HepG2 (cell line): ENCODE data around the gene KLF6. TPM values are rescaled to one million over a fixed set of nuclear protein-coding genes. Genes with fewer than 3 reads are reported as not detected.

Experiments
- AKAP8 ChIP-seq: sonication (generic); formaldehyde crosslinking; IDR thresholded peaks from 2 replicates; pipeline ENCODE4 v1.5.1; 2020; ENCODE audit warnings: mild to moderate bottlenecking, missing genetic modification reagents
- ATF6 ChIP-seq: sonication (generic); formaldehyde crosslinking; conservative IDR thresholded peaks from 2 replicates; pipeline ENCODE4 v1.4.0; 2020; ENCODE audit warnings: missing genetic modification reagents
- ATF7 ChIP-seq, 2 experiments: fragments of 450-650 bp in 1 of 2; sonication (generic) in 1 of 2; formaldehyde crosslinking in 1 of 2; IDR thresholded peaks; 2 replicates each; pipeline versions ENCODE4 v1.4.0 to v1.6.1; 2016 to 2020; ENCODE audit warnings: antibody characterized with exemption in 1 of 2, mild to moderate bottlenecking in 1 of 2, missing genetic modification reagents in 1 of 2
- CERS6 ChIP-seq: sonication (generic); formaldehyde crosslinking; IDR thresholded peaks from 2 replicates; pipeline ENCODE4 v1.5.0; 2020; ENCODE audit warnings: missing genetic modification reagents
- ERF ChIP-seq: IDR thresholded peaks from 2 replicates; pipeline ENCODE4 v1.6.1; 2018; ENCODE audit warnings: missing biosample characterization, missing genetic modification reagents
- FOXK1 ChIP-seq: sonication (generic); formaldehyde crosslinking; IDR thresholded peaks from 2 replicates; pipeline ENCODE4 v1.4.0; 2020; ENCODE audit warnings: low read depth, missing genetic modification reagents, borderline replicate concordance
- GTF2F1 ChIP-seq: fragments of 150-350 bp; IDR thresholded peaks from 2 replicates; pipeline ENCODE4 v1.6.1; 2014; ENCODE audit warnings: low read length
- JUND ChIP-seq: sonication (generic); formaldehyde crosslinking; IDR thresholded peaks from 2 replicates; pipeline ENCODE4 v1.8.0; 2022; ENCODE audit warnings: mild to moderate bottlenecking, missing genetic modification reagents
- KDM6A ChIP-seq: IDR thresholded peaks from 2 replicates; pipeline ENCODE4 v1.6.1; 2016; ENCODE audit warnings: low read depth
- MATR3 ChIP-seq: sonication (generic); formaldehyde crosslinking; IDR thresholded peaks from 2 replicates; pipeline ENCODE4 v1.4.0; 2020; ENCODE audit warnings: missing genetic modification reagents
- MBD4 ChIP-seq: IDR thresholded peaks from 2 replicates; pipeline ENCODE4 v1.6.1; 2012; ENCODE audit warnings: low read length, inconsistent platforms, borderline replicate concordance
- MED8 ChIP-seq: sonication (generic); formaldehyde crosslinking; IDR thresholded peaks from 2 replicates; pipeline ENCODE4 v1.8.1; 2023; ENCODE audit warnings: mild to moderate bottlenecking, missing genetic modification reagents; ENCODE audit not compliant: insufficient replicate concordance
- POLR2G ChIP-seq: fragments of 200-400 bp; formaldehyde crosslinking; IDR thresholded peaks from 2 replicates; pipeline ENCODE4 v1.6.1; 2018; ENCODE audit warnings: mild to moderate bottlenecking, low read depth, low read length, moderate library complexity
- SAP130 ChIP-seq: IDR thresholded peaks from 2 replicates; pipeline ENCODE4 v1.6.1; 2016; ENCODE audit warnings: low read depth
- U2AF2 ChIP-seq: fragments of 200-400 bp; formaldehyde crosslinking; IDR thresholded peaks from 2 replicates; pipeline ENCODE4 v1.6.1; 2017; ENCODE audit warnings: low read depth, mild to moderate bottlenecking, low read length
- ZC3H13 ChIP-seq: sonication (generic); formaldehyde crosslinking; IDR thresholded peaks from 2 replicates; pipeline ENCODE4 v1.8.1; 2023; ENCODE audit warnings: mild to moderate bottlenecking, missing genetic modification reagents, moderate library complexity
- ZNF441 ChIP-seq: sonication (generic); formaldehyde crosslinking; IDR thresholded peaks from 2 replicates; pipeline ENCODE4 v1.7.0; 2021; ENCODE audit warnings: missing genetic modification reagents, borderline replicate concordance
- ZNF558 ChIP-seq: sonication (generic); formaldehyde crosslinking; IDR thresholded peaks from 2 replicates; pipeline ENCODE4 v1.9.0; 2022; ENCODE audit warnings: mild to moderate bottlenecking, missing genetic modification reagents, borderline replicate concordance
- ZNF768 ChIP-seq: sonication (generic); formaldehyde crosslinking; IDR thresholded peaks from 2 replicates; pipeline ENCODE4 v1.4.0; 2020; ENCODE audit warnings: missing genetic modification reagents
- ZSCAN30 ChIP-seq: sonication (generic); formaldehyde crosslinking; IDR thresholded peaks from 2 replicates; pipeline ENCODE4 v1.5.0; 2020; ENCODE audit warnings: mild to moderate bottlenecking, missing genetic modification reagents
- polyA plus RNA-seq, 8 experiments: library from polyadenylated mRNA; depleted of rRNA in 3 of 8; stranded (reverse) in 7 of 8; unstranded in 1 of 8; fragments of >200 nt; fragmentation: Illumina TruSeq in 4 of 8; extraction: Trizol in 4 of 8; gene quantifications; 2 replicates each; pipeline versions ENCODE4 v1.2.1 to v1.2.3, GENCODE V29; 2011 to 2016; ENCODE audit warnings: low read depth in 4 of 8, missing spikeins in 1 of 8, mixed read lengths in 1 of 8; ENCODE audit not compliant: insufficient read depth in 1 of 8
- total RNA-seq, 5 experiments: library from RNA; depleted of rRNA; stranded (reverse); fragments of >200 nt; fragmentation: Illumina TruSeq; extraction: Trizol; gene quantifications; 2 replicates each; pipeline ENCODE4 v1.2.3, GENCODE V29; 2016; ENCODE audit warnings: low read depth in 1 of 5
- TF ChIP-seq, protein P1 (sequence below): sonication (generic); formaldehyde crosslinking; IDR thresholded peaks from 2 replicates; pipeline ENCODE4 v1.5.1; 2020; ENCODE audit warnings: mild to moderate bottlenecking, missing genetic modification reagents, moderate library complexity
- TF ChIP-seq, protein P2 (sequence below): sonication (generic); formaldehyde crosslinking; IDR thresholded peaks from 2 replicates; pipeline ENCODE4 v1.4.0; 2020; ENCODE audit warnings: missing genetic modification reagents, low read depth, mild to moderate bottlenecking, borderline replicate concordance

The KLF6 gene
- total and polyA plus RNA-seq, 2 of the 13 experiments (the other 11 are each of a cell fraction or from before 2014, with no cell fraction given) = 27.0 to 71.9 TPM

DNA sequence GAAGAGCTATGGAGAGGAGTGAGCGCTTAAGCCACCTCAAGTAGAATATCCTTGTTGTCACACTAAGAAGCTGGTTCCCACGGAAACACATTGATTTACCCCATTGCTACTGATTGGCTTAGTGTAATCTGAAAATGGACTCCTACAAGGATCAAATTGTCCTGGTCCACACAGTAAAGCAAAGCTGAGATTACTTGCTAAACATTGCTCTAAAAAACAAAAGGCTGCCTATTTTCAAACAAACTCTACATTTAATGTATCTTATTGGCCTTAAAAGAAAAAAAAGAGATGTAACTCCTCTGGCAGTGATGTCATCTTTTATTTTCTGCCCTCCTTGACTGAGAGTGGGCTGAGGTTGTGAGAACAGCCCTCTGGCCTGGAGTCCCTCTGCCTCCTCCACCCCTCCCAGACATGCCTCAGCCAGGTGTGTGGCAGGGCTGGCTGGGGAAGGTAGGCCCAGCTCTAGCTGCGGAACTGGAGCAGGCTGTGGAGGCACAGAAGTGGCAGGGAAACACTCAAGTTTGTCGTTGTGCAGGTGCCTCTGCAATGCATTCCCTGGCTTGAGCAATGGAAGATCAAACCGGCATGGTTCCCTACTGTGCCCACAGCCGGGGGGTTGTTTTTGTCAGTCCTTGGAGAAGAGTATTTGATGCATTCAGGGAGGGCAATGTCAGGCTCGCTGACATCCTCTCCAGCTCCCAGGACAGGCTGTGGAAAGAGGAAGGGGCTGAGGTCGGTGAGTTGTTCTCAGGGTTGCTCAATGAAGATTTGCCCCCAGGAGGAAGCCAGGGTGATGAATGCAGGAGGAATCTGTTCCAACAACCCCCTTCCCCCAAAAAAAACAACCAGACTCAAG, 9.1 kb downstream of the KLF6 start (continued):
- peak; percentile 71 for TF ChIP-seq ATF7 (IDR thresholded peaks at IDR 0.05)
- TF ChIP-seq ATF7 (CRISPR knock-in tag; IDR thresholded peaks at IDR 0.05) = no peak
- TF ChIP-seq U2AF2 = no peak
- TF ChIP-seq MED8 (CRISPR knock-in tag) = no peak
- 0 out of 2 replicates have a peak, but pooled peaks have one; percentile 54 for TF ChIP-seq MBD4
- no peak for TF ChIP-seq ATF6
- TF ChIP-seq ERF (CRISPR knock-in tag) = 0 out of 2 replicates have a peak, but pooled peaks have one; percentile 10
- TF ChIP-seq, protein P1, sequence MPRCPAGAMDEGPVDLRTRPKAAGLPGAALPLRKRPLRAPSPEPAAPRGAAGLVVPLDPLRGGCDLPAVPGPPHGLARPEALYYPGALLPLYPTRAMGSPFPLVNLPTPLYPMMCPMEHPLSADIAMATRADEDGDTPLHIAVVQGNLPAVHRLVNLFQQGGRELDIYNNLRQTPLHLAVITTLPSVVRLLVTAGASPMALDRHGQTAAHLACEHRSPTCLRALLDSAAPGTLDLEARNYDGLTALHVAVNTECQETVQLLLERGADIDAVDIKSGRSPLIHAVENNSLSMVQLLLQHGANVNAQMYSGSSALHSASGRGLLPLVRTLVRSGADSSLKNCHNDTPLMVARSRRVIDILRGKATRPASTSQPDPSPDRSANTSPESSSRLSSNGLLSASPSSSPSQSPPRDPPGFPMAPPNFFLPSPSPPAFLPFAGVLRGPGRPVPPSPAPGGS (CRISPR knock-in tag) = no peak
- TF ChIP-seq ZC3H13 (CRISPR knock-in tag) = peak; percentile 96
- no peak for TF ChIP-seq KDM6A (CRISPR knock-in tag)
- peak; percentile 32; the same call in 1 of the 2 replicates for TF ChIP-seq SAP130 (CRISPR knock-in tag)
- TF ChIP-seq FOXK1 = peak; percentile 19; the same call in 1 of the 2 replicates
- TF ChIP-seq GTF2F1 = no peak
- TF ChIP-seq JUND = no peak
- 0 out of 2 replicates have a peak, but pooled peaks have one; percentile 45 for TF ChIP-seq CERS6 (CRISPR knock-in tag)
- TF ChIP-seq ZSCAN30 = no peak
- peak; percentile 51 for TF ChIP-seq POLR2G
- TF ChIP-seq, protein P2, sequence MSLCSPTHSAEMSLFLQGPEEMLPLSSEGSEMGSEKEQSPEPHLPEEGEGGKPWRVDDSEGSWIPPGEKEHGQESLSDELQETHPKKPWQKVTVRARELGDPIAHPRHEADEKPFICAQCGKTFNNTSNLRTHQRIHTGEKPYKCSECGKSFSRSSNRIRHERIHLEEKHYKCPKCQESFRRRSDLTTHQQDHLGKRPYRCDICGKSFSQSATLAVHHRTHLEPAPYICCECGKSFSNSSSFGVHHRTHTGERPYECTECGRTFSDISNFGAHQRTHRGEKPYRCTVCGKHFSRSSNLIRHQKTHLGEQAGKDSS (CRISPR knock-in tag) = peak; percentile 60; the same call in 1 of the 2 replicates
- peak; percentile 57; the same call in 1 of the 2 replicates for TF ChIP-seq ZNF768 (CRISPR knock-in tag)
- TF ChIP-seq ZNF441 = 0 out of 2 replicates have a peak, but pooled peaks have one; percentile 59
- TF ChIP-seq AKAP8 = peak; percentile 48; the same call in 1 of the 2 replicates
- no peak for TF ChIP-seq MATR3 (CRISPR knock-in tag)
- TF ChIP-seq ZNF558 (CRISPR knock-in tag) = 0 out of 2 replicates have a peak, but pooled peaks have one; percentile 47
